Measurements from ENCODE around the gene ANXA8. TPM values are rescaled to one million over a fixed set of nuclear protein-coding genes. Genes with fewer than 3 reads are reported as not detected.

The ANXA8 gene
- polyA plus RNA-seq, 3 donors from 2014 or later: 0.23 TPM; not detected in 2

DNA sequence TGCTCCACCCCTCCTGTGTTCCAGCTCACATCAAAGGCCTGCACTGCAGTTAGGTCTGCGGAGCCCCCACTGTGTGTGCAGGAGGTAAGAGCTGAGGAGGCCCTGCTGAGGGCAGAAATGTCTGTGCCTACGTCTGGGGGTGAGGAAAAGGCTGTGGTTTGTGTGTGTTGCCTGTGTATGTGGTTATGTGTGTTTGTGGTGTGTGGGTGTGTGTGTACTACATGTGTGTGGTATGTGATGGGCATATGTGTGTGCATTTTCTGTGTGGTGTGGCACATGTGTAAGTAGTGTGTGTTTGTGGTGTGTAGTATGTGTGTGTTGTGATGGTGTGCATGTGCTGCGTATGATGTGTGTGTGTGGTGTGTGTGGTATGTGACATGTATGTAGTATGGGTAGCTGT is 36.2 kb downstream of the ANXA8 start:
- Mint-ChIP-seq H3K4me1 (no peaks in the 10 kb centered on the region), H3K27ac (no peak overlapping the region), H3K4me3 (no peak overlapping the region), H3K9me3 (peaks cover 3 to 18% (median 9%) of the 10 kb centered on the region in 6 donors), H3K36me3 (peaks cover 3 to 5% (median 4%) of the 10 kb centered on the region in 3 donors), H3K27me3 (ENCODE audit: low read depth in 3 of 3) (peaks cover 0 to 7% (median 1%) of the 10 kb centered on the region in 3 donors)
- DNase-seq: no peak

DNA sequence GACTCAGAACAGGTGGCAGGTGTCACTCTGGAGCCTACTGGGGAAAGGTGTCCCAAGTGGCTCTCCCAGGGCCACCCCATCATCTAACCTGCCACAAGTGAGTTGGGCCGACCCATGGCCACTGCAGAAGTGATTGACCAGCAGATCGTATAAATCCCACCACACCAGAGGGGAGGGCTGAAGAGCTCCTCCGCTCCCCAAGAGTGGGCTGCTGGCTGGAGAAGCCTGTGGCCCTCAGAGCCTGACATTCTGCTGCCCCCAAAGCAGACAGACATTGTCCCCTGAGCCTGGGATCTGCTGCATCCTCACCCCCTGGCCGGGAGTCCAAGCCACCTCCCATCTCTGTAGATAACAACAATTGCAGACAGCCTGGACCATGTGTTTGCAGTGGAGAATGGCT is 36.7 kb downstream of the ANXA8 start:
- no peak for DNase-seq
- peaks cover 3 to 18% (median 9%) of the 10 kb centered on the region in 6 donors for H3K9me3 Mint-ChIP-seq
- peaks cover 3 to 5% (median 4%) of the 10 kb centered on the region in 3 donors for H3K36me3 Mint-ChIP-seq
- H3K27ac Mint-ChIP-seq: no peak overlapping the region
- H3K27me3 Mint-ChIP-seq (ENCODE audit: low read depth in 3 of 3): peaks cover 0 to 7% (median 1%) of the 10 kb centered on the region in 3 donors
- no peak overlapping the region for H3K4me3 Mint-ChIP-seq
- no peaks in the 10 kb centered on the region for H3K4me1 Mint-ChIP-seq

DNA sequence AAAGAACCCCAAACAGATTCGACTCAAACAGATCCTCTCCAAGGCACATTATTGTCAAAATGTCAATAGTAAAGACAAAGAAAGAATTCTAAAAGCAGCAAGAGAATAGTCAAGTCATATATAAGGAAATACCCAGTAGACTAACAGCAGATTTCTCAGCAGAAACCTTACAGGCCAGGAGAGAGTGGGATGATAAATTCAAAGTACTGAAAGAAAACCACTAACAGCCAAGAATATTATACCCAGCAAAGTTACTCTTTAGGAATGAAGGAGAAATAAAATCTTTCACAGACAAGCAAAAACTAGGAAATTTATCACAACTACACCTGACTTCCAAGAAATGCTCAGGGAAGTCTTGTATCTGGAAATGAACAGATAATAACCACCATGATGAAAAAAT is 38.2 kb downstream of the ANXA8 start:
- H3K36me3 Mint-ChIP-seq: peaks cover 3 to 5% (median 4%) of the 10 kb centered on the region in 3 donors
- H3K9me3 Mint-ChIP-seq: peaks cover 3 to 18% (median 9%) of the 10 kb centered on the region in 6 donors
- peaks cover 0 to 7% (median 1%) of the 10 kb centered on the region in 3 donors for H3K27me3 Mint-ChIP-seq (ENCODE audit: low read depth in 3 of 3)
- H3K27ac Mint-ChIP-seq: no peak overlapping the region
- no peak for DNase-seq
- H3K4me1 Mint-ChIP-seq: no peaks in the 10 kb centered on the region
- no peak overlapping the region for H3K4me3 Mint-ChIP-seq

DNA sequence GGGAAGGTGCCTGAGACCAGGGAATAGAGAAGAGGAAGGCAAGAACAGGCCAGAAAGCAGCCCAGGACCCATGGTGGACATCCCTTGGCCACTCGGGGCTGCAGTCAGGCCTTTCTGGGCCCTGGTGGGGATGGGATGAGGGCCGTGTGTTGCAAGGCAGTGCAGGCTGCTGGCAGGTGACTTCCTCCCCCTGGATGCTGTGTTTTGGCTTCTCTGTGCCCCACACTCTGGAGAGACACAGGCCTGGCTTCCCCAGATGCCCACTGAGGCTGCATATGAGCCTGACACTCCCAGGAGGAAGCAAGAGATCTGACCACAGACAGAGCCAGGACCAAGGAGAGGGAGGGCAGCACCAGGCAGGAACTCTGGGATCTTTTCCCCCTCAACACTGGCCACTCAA is 39.9 kb downstream of the ANXA8 start:
- Mint-ChIP-seq H3K4me3 (no peak overlapping the region), H3K27ac (no peak overlapping the region), H3K9me3 (peaks cover 3 to 18% (median 9%) of the 10 kb centered on the region in 6 donors), H3K4me1 (no peaks in the 10 kb centered on the region), H3K36me3 (peaks cover 3 to 5% (median 4%) of the 10 kb centered on the region in 3 donors), H3K27me3 (ENCODE audit: low read depth in 3 of 3) (peaks cover 2 to 13% (median 8%) of the 10 kb centered on the region in 3 donors)
- DNase-seq: no peak

DNA sequence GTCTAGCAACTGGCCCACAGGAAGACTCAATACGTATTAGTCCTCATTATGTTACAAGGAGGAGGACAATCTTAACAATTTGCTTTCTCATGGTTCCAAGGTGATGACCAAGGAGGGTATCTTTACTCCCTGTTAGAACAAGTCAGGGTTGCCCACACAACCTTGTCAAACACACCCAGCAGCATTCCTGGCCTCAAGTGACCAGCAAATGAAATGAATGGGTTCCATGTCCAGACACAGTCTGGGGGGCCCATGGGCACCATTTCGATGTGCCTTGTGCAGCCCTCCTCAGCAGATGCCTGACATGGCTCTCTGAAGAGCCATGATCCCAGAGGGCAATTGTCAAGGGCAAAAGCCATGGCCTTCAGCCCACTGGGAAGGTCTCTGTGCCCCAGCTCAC is 40.8 kb downstream of the ANXA8 start:
- H3K9me3 Mint-ChIP-seq: peaks cover 3 to 25% (median 9%) of the 10 kb centered on the region in 6 donors
- DNase-seq: no peak
- no peak overlapping the region for H3K4me3 Mint-ChIP-seq
- H3K27me3 Mint-ChIP-seq (ENCODE audit: low read depth in 3 of 3): peaks cover 2 to 13% (median 8%) of the 10 kb centered on the region in 3 donors
- H3K27ac Mint-ChIP-seq: no peak overlapping the region
- no peaks in the 10 kb centered on the region for H3K4me1 Mint-ChIP-seq
- H3K36me3 Mint-ChIP-seq: peaks cover 3 to 5% (median 4%) of the 10 kb centered on the region in 3 donors

DNA sequence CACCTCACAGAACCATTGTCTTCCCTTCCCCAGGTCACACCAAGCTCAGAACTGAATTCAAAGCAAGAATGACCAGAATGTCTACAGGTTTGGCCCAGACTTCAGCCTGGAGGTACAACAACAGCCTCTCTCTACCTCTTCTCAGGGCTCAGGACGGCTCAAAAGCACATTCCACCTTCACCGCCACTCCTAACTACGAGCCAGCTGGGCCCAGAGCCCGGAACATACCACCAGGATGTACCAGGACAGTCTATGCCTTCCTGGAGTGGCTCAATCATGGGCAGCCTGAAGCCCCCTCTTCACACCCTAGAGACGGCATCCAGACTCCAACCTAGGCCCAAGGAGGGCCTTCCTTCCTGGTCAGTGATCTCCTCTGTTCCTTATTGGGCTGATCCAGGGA is 41.6 kb downstream of the ANXA8 start:
- no peak for DNase-seq
- Mint-ChIP-seq H3K4me3 (no peak overlapping the region), H3K27me3 (ENCODE audit: low read depth in 3 of 3) (peaks cover 2 to 13% (median 8%) of the 10 kb centered on the region in 3 donors), H3K36me3 (peaks cover 3 to 5% (median 4%) of the 10 kb centered on the region in 3 donors), H3K4me1 (no peaks in the 10 kb centered on the region), H3K9me3 (peaks cover 3 to 30% (median 9%) of the 10 kb centered on the region in 6 donors), H3K27ac (no peak overlapping the region)

DNA sequence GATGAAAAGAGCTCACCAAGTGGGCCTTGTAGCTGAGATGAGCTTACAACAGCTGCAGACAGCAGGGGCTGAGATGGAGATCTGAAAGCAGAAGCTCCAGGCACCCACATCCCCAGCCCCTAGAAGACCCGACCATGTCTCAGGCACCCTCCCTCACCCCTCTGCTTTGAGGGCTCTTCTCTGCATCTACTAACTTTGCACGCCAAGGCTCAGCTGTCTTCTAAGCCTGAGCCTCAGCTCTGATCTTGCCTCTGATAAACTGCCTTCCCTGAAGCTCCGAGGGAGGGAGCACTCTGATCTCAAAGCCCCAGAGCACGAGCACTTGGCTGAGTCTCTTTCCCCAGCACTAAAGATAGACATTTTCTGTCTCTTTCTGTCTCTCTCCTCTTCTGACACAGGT is 42.0 kb downstream of the ANXA8 start:
- peaks cover 2 to 13% (median 8%) of the 10 kb centered on the region in 3 donors for H3K27me3 Mint-ChIP-seq (ENCODE audit: low read depth in 3 of 3)
- H3K27ac Mint-ChIP-seq: no peak overlapping the region
- H3K4me3 Mint-ChIP-seq: no peak overlapping the region
- DNase-seq: no peak
- H3K36me3 Mint-ChIP-seq: peaks cover 3 to 5% (median 4%) of the 10 kb centered on the region in 3 donors
- no peaks in the 10 kb centered on the region for H3K4me1 Mint-ChIP-seq
- peaks cover 3 to 30% (median 9%) of the 10 kb centered on the region in 6 donors for H3K9me3 Mint-ChIP-seq

DNA sequence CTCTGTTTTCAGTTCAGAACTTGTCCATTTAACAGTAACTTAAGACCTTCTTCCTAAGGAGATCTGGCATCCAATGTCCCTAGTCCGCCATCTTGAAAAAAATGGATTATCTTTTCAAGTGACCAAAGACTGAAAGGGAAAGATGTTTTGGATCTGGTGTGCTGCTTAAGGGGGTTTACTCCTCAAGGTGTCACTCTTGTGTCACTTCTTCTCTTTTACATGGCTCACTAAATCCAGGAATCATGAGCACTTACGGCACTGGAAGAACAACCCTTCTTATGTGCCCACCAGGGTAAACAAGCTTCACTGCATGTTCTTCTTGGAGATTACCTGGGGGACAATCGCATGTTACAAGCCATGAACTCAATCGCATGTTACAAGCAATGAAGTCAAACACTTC is 43.7 kb downstream of the ANXA8 start:
- Mint-ChIP-seq H3K4me3 (no peak overlapping the region), H3K27me3 (ENCODE audit: low read depth in 3 of 3) (peaks cover 4 to 13% (median 8%) of the 10 kb centered on the region in 3 donors), H3K4me1 (no peaks in the 10 kb centered on the region), H3K36me3 (peaks cover 0 to 1% (median under 1%) of the 10 kb centered on the region in 3 donors), H3K9me3 (peaks cover 0 to 20% (median 3%) of the 10 kb centered on the region in 6 donors), H3K27ac (no peak overlapping the region)
- no peak for DNase-seq

DNA sequence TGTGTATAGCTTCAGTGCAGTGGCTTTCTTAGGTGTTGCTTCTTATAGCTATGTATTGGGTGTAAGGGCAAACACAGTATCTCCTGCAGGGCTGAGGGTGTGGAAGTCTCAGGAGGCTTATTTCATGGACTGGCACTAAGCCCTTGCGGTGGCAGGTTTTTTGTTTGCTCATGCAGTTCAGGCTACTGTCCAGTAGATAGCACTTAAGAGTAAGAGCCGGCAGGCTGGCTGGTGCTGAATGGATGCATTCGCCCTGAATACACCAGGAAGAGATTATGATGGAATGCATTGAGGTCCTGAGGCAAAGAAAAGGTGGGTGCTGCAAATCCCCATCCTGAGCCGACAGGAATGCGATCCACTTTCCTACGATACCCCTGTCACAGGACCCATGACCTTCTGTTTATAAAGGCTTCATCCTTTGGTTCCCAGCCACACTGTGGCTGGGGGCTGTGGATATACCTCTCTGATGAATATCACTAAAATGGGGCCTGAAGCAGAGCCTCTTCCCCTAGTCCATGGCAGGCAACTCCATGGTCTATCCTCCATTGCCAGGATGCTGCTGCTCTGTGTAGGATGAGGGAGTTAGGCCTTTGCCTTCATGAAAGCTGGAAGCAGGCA is 44.9 kb downstream of the ANXA8 start:
- DNase-seq: no peak
- Mint-ChIP-seq H3K27ac (no peak overlapping the region), H3K36me3 (no peaks in the 10 kb centered on the region)

DNA sequence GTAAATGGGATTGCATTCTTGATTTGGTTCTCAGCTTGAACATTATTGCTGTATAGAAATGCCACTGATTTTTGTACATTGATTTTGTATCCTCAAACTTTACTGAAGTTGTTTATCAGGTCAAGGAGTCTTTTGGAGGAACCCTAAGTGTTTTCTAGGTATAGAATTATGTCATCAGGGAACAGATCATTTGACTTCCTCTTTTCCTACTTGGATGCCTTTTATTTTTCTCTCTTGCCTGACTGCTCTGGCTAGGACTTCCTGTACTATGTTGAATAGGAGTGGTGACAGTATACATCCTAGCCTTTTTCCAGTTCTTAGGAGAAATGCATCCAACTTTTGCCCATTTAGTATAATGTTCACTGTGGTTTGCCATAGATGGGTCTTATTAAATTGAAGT is 48.8 kb downstream of the ANXA8 start:
- H3K4me1 Mint-ChIP-seq: no peaks in the 10 kb centered on the region
- H3K27ac Mint-ChIP-seq: no peak overlapping the region
- no peak for DNase-seq
- H3K4me3 Mint-ChIP-seq: no peak overlapping the region
- H3K9me3 Mint-ChIP-seq: peaks cover 0 to 17% (median 0%) of the 10 kb centered on the region in 6 donors
- no peaks in the 10 kb centered on the region for H3K36me3 Mint-ChIP-seq
- H3K27me3 Mint-ChIP-seq (ENCODE audit: low read depth in 3 of 3): peaks cover 4 to 13% (median 7%) of the 10 kb centered on the region in 3 donors

More for the DNA sequence above, 44.9 kb downstream of the ANXA8 start:
- peaks cover 4 to 13% (median 8%) of the 10 kb centered on the region in 3 donors for H3K27me3 Mint-ChIP-seq (ENCODE audit: low read depth in 3 of 3)
- peaks cover 0 to 22% (median 0%) of the 10 kb centered on the region in 6 donors for H3K9me3 Mint-ChIP-seq
- H3K4me3 Mint-ChIP-seq: no peak overlapping the region
- H3K4me1 Mint-ChIP-seq: no peaks in the 10 kb centered on the region

DNA sequence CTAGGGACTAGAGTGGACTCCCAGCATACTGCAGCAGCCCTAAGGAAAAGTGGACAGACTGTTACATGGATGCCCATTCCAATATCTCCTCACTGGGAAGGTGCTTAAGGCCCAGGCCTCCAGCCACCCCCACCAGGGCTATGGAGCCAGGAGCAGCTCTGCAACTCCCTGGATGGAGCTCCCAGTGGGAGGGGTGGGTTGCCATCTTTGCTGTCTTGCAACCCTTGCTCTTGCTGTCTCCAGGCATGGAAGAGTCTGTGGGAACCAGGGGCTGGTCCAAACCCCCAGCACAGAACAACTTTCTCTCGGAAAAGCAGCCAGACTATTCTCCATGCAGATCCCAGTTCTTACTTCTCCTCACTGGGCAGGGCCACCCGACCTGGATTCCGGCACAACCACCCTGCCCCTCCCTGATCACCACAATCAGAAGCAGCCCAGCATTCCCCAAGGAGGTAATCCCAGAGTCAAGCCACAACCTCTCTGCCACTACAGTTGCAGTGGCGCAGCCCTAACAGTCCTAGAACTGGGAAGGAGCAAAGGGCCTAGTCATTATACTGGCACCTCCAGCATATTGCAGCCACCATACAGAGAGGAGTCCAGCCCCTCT is 58.0 kb downstream of the ANXA8 start:
- H3K4me3 Mint-ChIP-seq: no peak overlapping the region
- DNase-seq: no peak
- H3K27me3 Mint-ChIP-seq (ENCODE audit: low read depth in 3 of 3): peaks cover 0 to 2% (median 0%) of the 10 kb centered on the region in 3 donors
- H3K36me3 Mint-ChIP-seq: no peaks in the 10 kb centered on the region
- H3K9me3 Mint-ChIP-seq: peaks cover 0 to 1% (median 0%) of the 10 kb centered on the region in 6 donors
- no peak overlapping the region for H3K27ac Mint-ChIP-seq
- no peaks in the 10 kb centered on the region for H3K4me1 Mint-ChIP-seq

DNA sequence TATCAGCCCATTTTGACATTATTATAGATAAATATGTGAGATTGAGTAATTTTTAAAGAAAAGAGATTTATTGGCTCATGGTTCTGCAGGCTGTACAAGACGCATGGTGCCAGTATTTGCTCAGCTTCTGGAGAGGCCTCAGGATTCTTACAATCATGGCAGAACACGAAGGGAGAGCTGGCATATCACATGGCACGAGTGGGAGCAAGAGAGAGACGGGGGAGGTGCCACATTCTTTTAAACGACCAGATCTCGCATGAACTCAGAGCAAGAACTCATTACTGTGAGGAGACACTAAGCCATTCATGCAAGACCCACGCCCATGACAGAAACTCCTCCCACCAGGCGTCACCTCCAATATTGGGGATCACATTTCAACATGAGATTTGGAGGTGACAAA is 59.7 kb downstream of the ANXA8 start:
- Mint-ChIP-seq H3K4me3 (no peak overlapping the region), H3K9me3 (peaks cover 0 to 1% (median 0%) of the 10 kb centered on the region in 6 donors), H3K27me3 (ENCODE audit: low read depth in 3 of 3) (no peaks in the 10 kb centered on the region), H3K4me1 (no peaks in the 10 kb centered on the region), H3K27ac (no peak overlapping the region), H3K36me3 (no peaks in the 10 kb centered on the region)
- no peak for DNase-seq

DNA sequence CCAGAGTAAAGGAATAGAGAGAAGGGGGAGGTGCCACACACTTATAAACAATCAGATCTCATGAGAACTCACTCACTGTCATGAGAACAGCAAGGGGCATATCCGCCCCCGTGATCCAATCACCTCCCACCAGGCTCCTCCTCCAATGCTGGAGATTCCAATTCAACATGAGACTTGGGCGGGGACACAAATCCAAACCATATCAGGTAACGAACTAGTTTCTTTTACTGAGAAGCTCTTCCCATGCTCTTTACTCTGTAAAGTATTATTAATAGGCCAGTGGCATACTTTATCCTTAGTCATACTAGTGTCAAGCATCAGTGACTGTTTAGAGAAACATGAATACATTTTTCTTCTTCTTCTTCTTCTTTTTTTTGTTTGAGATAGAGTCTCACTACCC is 60.4 kb downstream of the ANXA8 start:
- DNase-seq: no peak
- no peak overlapping the region for H3K4me3 Mint-ChIP-seq
- no peaks in the 10 kb centered on the region for H3K4me1 Mint-ChIP-seq
- no peaks in the 10 kb centered on the region for H3K27me3 Mint-ChIP-seq (ENCODE audit: low read depth in 3 of 3)
- H3K36me3 Mint-ChIP-seq: no peaks in the 10 kb centered on the region
- peaks cover 0 to 1% (median 0%) of the 10 kb centered on the region in 6 donors for H3K9me3 Mint-ChIP-seq
- H3K27ac Mint-ChIP-seq: no peak overlapping the region
